Caco-2 (cell line): Measurements from ENCODE around the gene RGS14. TPM values are rescaled to one million over a fixed set of nuclear protein-coding genes. Genes with fewer than 3 reads are reported as not detected.
"Not testable (repeated sequence)": the region's sequence is repeated elsewhere in the genome, so short reads cannot be mapped to it uniquely, and the experiment has no call there.

Experiments
- BruUV-seq: library from RNA; stranded (reverse); fragments of 400-500 nt; replicated peaks from 2 replicates; lab custom pipeline; 2021; lab: Mats Ljungman, UMichigan
- CTCF ChIA-PET: fragments of 300-600 bp; sonication (Branson Sonifier 250); formaldehyde crosslinking; loops from one replicate; lab custom pipeline; 2022; ENCODE audit warnings: antibody characterized with exemption; lab: Charles Lee
- POLR2A ChIA-PET: fragments of 300-600 bp; sonication (Branson Sonifier 250); formaldehyde crosslinking; loops from one replicate; lab custom pipeline; 2022; ENCODE audit warnings: antibody characterized with exemption; lab: Charles Lee
- DNase-seq, 2 experiments: peaks; one replicate each; pipeline versions ENCODE4 v3.0.0 to v3.0.0-alpha.2; 2020 to 2022
- H3K27me3 ChIP-seq: replicated peaks from 2 replicates; pipeline ENCODE4 v1.6.0; 2011; ENCODE audit warnings: low read length; ENCODE audit not compliant: control insufficient read depth, insufficient read depth
- H3K36me3 ChIP-seq: 2 replicates; pipeline ENCODE4 v1.5.1; 2011; ENCODE audit warnings: low read length; ENCODE audit not compliant: control insufficient read depth, insufficient read depth
- H3K4me1 ChIP-seq: fragments of 250-450 bp; sonication (Bioruptor Pico); 2 replicates; pipeline ENCODE4 v1.5.1; 2020; ENCODE audit warnings: mild to moderate bottlenecking
- H3K4me3 ChIP-seq: 2 replicates; pipeline ENCODE4 v1.5.1; 2011; ENCODE audit warnings: low read depth, mild to moderate bottlenecking, control low read depth, low read length
- H3K9me3 ChIP-seq: fragments of 250-450 bp; sonication (Bioruptor Pico); 2 replicates; pipeline ENCODE4 v1.5.1; 2020; ENCODE audit warnings: mild to moderate bottlenecking, moderate library complexity
- H3K27ac Mint-ChIP-seq: one replicate; pipeline ENCODE4 v1.8.0; 2022; ENCODE audit warnings: mixed read lengths; ENCODE audit not compliant: unreplicated experiment
- H3K27me3 Mint-ChIP-seq: one replicate; pipeline ENCODE4 v1.8.0; 2022; ENCODE audit warnings: mixed read lengths; ENCODE audit not compliant: insufficient read depth, unreplicated experiment
- H3K36me3 Mint-ChIP-seq: one replicate; pipeline ENCODE4 v1.8.0; 2022; ENCODE audit warnings: mild to moderate bottlenecking, mixed read lengths; ENCODE audit not compliant: insufficient read depth, unreplicated experiment
- H3K4me1 Mint-ChIP-seq: one replicate; pipeline ENCODE4 v1.8.0; 2022; ENCODE audit warnings: low read depth, mixed read lengths; ENCODE audit not compliant: unreplicated experiment
- H3K4me3 Mint-ChIP-seq: one replicate; pipeline ENCODE4 v1.8.0; 2022; ENCODE audit warnings: mild to moderate bottlenecking, moderate library complexity, mixed read lengths; ENCODE audit not compliant: unreplicated experiment
- H3K9me3 Mint-ChIP-seq: one replicate; pipeline ENCODE4 v1.8.0; 2022; ENCODE audit warnings: mixed read lengths; ENCODE audit not compliant: unreplicated experiment
- CTCF ChIP-seq, 2 experiments: fragments of 200-600 bp in 1 of 2; IDR thresholded peaks; 1 replicate in 1 of 2; 2 replicates in 1 of 2; pipeline versions ENCODE4 v1.5.1 to v1.8.0; 2011 to 2022; ENCODE audit warnings: antibody characterized with exemption in 1 of 2, control low read depth in 1 of 2, inconsistent platforms in 1 of 2, low read depth in 1 of 2, low read length in 1 of 2, mild to moderate bottlenecking in 1 of 2, moderate library complexity in 1 of 2; ENCODE audit not compliant: insufficient read depth in 1 of 2, severe bottlenecking in 1 of 2, unreplicated experiment in 1 of 2
- intact Hi-C: fragments of 100-400 bp; cut with micrococcal nuclease; formaldehyde crosslinking; loops from one replicate; pipeline ENCODE4 v1.10.0; 2022; ENCODE audit not compliant: unreplicated experiment
- total RNA-seq: library from RNA; stranded (reverse); gene quantifications from 2 replicates; pipeline ENCODE4 v1.2.3, GENCODE V29; 2022

Gene RGS14
- total RNA-seq, 1 experiment from 2014 or later = 15.2 TPM

DNA sequence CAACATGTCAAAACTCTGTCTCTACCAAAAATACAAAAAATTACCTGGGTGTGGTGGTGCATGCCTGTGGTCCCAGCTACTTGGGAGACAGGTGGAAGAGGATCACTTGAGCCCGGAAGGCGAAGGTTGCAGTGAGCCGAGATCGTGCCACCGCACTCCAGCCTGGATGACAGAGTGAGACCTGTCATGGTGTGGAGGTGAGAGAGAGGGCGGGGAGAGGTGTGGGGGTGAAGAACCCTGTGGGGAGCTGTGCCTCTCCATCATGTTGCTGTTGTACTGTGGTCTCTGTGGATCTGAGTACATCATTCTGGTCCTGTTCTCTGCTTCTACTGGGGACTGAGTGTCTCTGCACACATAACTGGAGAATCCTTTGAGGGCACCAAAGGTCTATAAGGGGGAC lies 15.2 kb downstream of the RGS14 start:
- POLR2A ChIA-PET = no interaction called here

GRCh38 chr5:177373806-177374205 lies 16.1 kb downstream of the RGS14 start:
- no peak overlapping the region for H3K4me3 Mint-ChIP-seq
- peaks cover 5% of the 10 kb centered on the region for H3K36me3 Mint-ChIP-seq
- intact Hi-C loops = no loop called here
- TF ChIP-seq CTCF (IDR thresholded peaks at IDR 0.05; ENCODE audit: insufficient read depth in 1 of 2, low read depth in 1 of 2, low read length in 1 of 2, severe bottlenecking in 1 of 2, unreplicated experiment in 1 of 2) = no peak
- Histone ChIP-seq H3K36me3 (no peaks in the 10 kb centered on the region; the same call in 1 of the 2 replicates), H3K4me3 (no peak overlapping the region), H3K27me3 (no peaks in the 10 kb centered on the region), H3K4me1 (peaks cover 37% of the 10 kb centered on the region), H3K9me3 (no peaks in the 10 kb centered on the region)
- CTCF ChIA-PET = no interaction called here
- POLR2A ChIA-PET = no interaction called here
- no peak overlapping the region for H3K27ac Mint-ChIP-seq
- no peaks in the 10 kb centered on the region for H3K27me3 Mint-ChIP-seq
- no peaks in the 10 kb centered on the region for H3K9me3 Mint-ChIP-seq
- H3K4me1 Mint-ChIP-seq = peaks cover 14% of the 10 kb centered on the region
- DNase-seq = no peak
- no TSS peak for BruUV-seq

More for the DNA sequence above, 15.2 kb downstream of the RGS14 start:
- Mint-ChIP-seq H3K27ac (no peak overlapping the region), H3K27me3 (no peaks in the 10 kb centered on the region), H3K36me3 (peaks cover 5% of the 10 kb centered on the region), H3K9me3 (no peaks in the 10 kb centered on the region), H3K4me3 (peak overlapping the region; percentile 46), H3K4me1 (peaks cover 15% of the 10 kb centered on the region)
- Histone ChIP-seq H3K9me3 (no peaks in the 10 kb centered on the region), H3K36me3 (no peaks in the 10 kb centered on the region; the same call in 1 of the 2 replicates), H3K4me3 (no peak overlapping the region), H3K4me1 (peaks cover 28% of the 10 kb centered on the region), H3K27me3 (no peaks in the 10 kb centered on the region)
- BruUV-seq = no TSS peak
- DNase-seq = no peak
- no peak for TF ChIP-seq CTCF (IDR thresholded peaks at IDR 0.05; ENCODE audit: insufficient read depth in 1 of 2, low read depth in 1 of 2, low read length in 1 of 2, severe bottlenecking in 1 of 2, unreplicated experiment in 1 of 2)
- intact Hi-C loops = no loop called here
- CTCF ChIA-PET = interaction anchor here (0.8 to 1.3 kb wide), 2 partner anchors 18 to 30 kb away, joined by 3 to 5 read pairs; no protein-coding TSS in a partner anchor

DNA sequence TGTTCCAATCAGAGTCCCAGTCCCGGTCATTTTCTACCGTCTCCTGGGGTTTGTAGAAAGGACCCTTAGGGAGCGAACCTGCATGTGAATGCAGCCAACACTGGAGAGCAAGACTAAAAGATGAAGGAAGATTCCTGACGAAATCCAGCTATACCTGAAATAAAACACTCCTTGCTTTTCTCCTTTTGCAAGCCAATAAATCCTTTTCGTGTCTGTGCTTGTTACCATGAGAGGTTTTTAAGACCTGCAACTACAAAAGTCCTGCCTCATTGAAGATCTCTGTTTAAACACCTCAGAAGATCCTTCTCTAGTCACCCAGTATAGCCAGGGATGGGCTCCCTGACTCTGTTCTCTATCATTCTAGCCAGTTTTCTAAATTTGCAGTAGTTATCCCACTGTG lies 16.5 kb downstream of the RGS14 start:
- Histone ChIP-seq H3K4me3 (no peak overlapping the region), H3K4me1 (peaks cover 41% of the 10 kb centered on the region), H3K36me3 (no peaks in the 10 kb centered on the region; the same call in 1 of the 2 replicates), H3K27me3 (no peaks in the 10 kb centered on the region), H3K9me3 (no peaks in the 10 kb centered on the region)
- Mint-ChIP-seq H3K4me3 (no peak overlapping the region), H3K9me3 (no peaks in the 10 kb centered on the region), H3K27ac (no peak overlapping the region), H3K27me3 (no peaks in the 10 kb centered on the region), H3K4me1 (peaks cover 14% of the 10 kb centered on the region), H3K36me3 (peaks cover 5% of the 10 kb centered on the region)
- no TSS peak for BruUV-seq
- TF ChIP-seq CTCF (IDR thresholded peaks at IDR 0.05; ENCODE audit: insufficient read depth in 1 of 2, low read depth in 1 of 2, low read length in 1 of 2, severe bottlenecking in 1 of 2, unreplicated experiment in 1 of 2) = no peak
- DNase-seq = no peak
- intact Hi-C loops = no loop called here
- ChIA-PET POLR2A (no interaction called here), CTCF (no interaction called here)

DNA sequence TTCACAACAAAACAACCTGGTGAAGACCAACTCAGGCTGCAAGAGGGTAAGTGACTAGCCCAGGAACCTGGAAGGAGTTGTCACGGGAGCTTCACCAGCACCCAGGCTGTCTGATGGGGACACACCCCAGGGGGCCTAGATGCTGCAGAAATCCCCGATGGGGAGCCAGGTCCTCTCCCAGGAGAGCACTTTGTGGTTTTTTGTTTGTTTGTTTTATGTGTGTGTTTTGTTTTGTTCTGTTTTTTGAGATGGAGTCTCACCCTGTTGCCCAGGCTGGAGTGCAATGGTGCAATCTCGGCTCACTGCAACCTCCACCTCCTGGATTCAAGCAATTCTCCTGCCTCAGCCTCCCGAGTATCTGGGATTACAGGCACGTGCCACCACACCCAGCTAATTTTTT lies 17.8 kb downstream of the RGS14 start:
- H3K9me3 Mint-ChIP-seq, POLR2A ChIA-PET, H3K36me3 Mint-ChIP-seq, H3K27me3 Mint-ChIP-seq, H3K4me3 ChIP-seq, H3K36me3 ChIP-seq, H3K27ac Mint-ChIP-seq, H3K27me3 ChIP-seq, H3K4me3 Mint-ChIP-seq, DNase-seq, intact Hi-C loops, BruUV-seq, H3K9me3 ChIP-seq: not testable (repeated sequence)
- H3K4me1 ChIP-seq = peaks cover 43% of the 10 kb centered on the region
- H3K4me1 Mint-ChIP-seq = peaks cover 23% of the 10 kb centered on the region
- CTCF ChIA-PET = interaction anchor here (1.0 kb wide), 1 partner anchor 15 kb away, joined by 3 read pairs; no protein-coding TSS in a partner anchor
